Panc1 (cell line): ENCODE data around the gene E4F1. TPM values are rescaled to one million over a fixed set of nuclear protein-coding genes. Genes with fewer than 3 reads are reported as not detected.

Experiments
- ATAC-seq: fragments of 200-7000 bp; cut with Tn5 transposase; 2 replicates; pipeline ENCODE4 v1.9.1; 2020; ENCODE audit warnings: mild to moderate bottlenecking, moderate library complexity
- BruUV-seq: library from RNA; stranded (reverse); fragments of 400-500 nt; replicated peaks from 2 replicates; lab custom pipeline; 2021; lab: Mats Ljungman, UMichigan
- CTCF ChIA-PET: fragments of 300-600 bp; sonication (Branson Sonifier 250); formaldehyde crosslinking; loops from one replicate; lab custom pipeline; 2022; ENCODE audit warnings: antibody characterized with exemption; lab: Charles Lee
- POLR2A ChIA-PET: fragments of 300-600 bp; sonication (Branson Sonifier 250); formaldehyde crosslinking; loops from one replicate; lab custom pipeline; 2022; ENCODE audit warnings: antibody characterized with exemption; lab: Charles Lee
- DNase-seq: peaks from one replicate; pipeline ENCODE4 v3.0.0-alpha.2; 2010; ENCODE audit warnings: low read depth, low spot score
- H3K27ac ChIP-seq: 2 replicates; pipeline ENCODE4 v1.5.1; 2011; ENCODE audit warnings: mild to moderate bottlenecking, low read length, inconsistent platforms
- H3K27me3 ChIP-seq: fragments of 200-500 bp; sonication (Bioruptor generic); 2 replicates; pipeline ENCODE4 v1.6.0; 2014; ENCODE audit warnings: low read length, inconsistent platforms; ENCODE audit not compliant: control insufficient read depth, insufficient read depth
- H3K36me3 ChIP-seq: fragments of 200-500 bp; sonication (Bioruptor generic); 2 replicates; pipeline ENCODE4 v1.5.1; 2014; ENCODE audit warnings: inconsistent platforms, mild to moderate bottlenecking, low read length, moderate library complexity; ENCODE audit not compliant: control insufficient read depth, insufficient read depth
- H3K4me1 ChIP-seq: 2 replicates; pipeline ENCODE4 v1.5.1; 2011; ENCODE audit warnings: inconsistent platforms, mild to moderate bottlenecking, low read length, moderate library complexity; ENCODE audit not compliant: control insufficient read depth, insufficient read depth
- H3K4me3 ChIP-seq, 2 experiments: 2 replicates each; pipeline ENCODE4 v1.5.1; 2011 to 2012; ENCODE audit warnings: low read depth in 2 of 2, low read length in 2 of 2, mild to moderate bottlenecking in 2 of 2, inconsistent platforms in 1 of 2, moderate library complexity in 1 of 2
- H3K9me3 ChIP-seq: fragments of 200-500 bp; sonication (Bioruptor generic); 2 replicates; pipeline ENCODE4 v1.5.1; 2014; ENCODE audit warnings: low read depth, mild to moderate bottlenecking, inconsistent platforms, low read length, moderate library complexity; ENCODE audit not compliant: control insufficient read depth, insufficient read depth
- POLR2AphosphoS5 ChIP-seq: IDR thresholded peaks from 2 replicates; pipeline ENCODE4 v1.6.1; 2012; ENCODE audit warnings: mild to moderate bottlenecking, low read depth, low read length, moderate library complexity
- REST ChIP-seq, 2 experiments: IDR thresholded peaks; 2 replicates each; pipeline ENCODE4 v1.6.1; 2011 to 2012; ENCODE audit warnings: low read depth in 2 of 2, control low read depth in 1 of 2, low read length in 1 of 2, mild to moderate bottlenecking in 1 of 2, moderate library complexity in 1 of 2; ENCODE audit not compliant: insufficient read depth in 1 of 2
- SIN3A ChIP-seq: IDR thresholded peaks from 2 replicates; pipeline ENCODE4 v1.6.1; 2012; ENCODE audit warnings: low read depth, mild to moderate bottlenecking, low read length, moderate library complexity, borderline replicate concordance; ENCODE audit not compliant: insufficient read depth
- TCF7L2 ChIP-seq: IDR thresholded peaks from 2 replicates; pipeline ENCODE4 v1.6.1; 2011; ENCODE audit warnings: mild to moderate bottlenecking, low read depth, low read length, inconsistent platforms
- in situ Hi-C: cut with HindIII; loops from 2 replicates; pipeline ENCODE4 v1.10.0; 2016; ENCODE audit warnings: low sequenced_read_pairs, low pct_unique_long_range_greater_than_20kb
- intact Hi-C: fragments of 100-400 bp; cut with micrococcal nuclease; formaldehyde crosslinking; loops from one replicate; pipeline ENCODE4 v1.10.0; 2022; ENCODE audit not compliant: unreplicated experiment
- total RNA-seq: library from RNA; stranded (reverse); gene quantifications from one replicate; pipeline ENCODE4 v1.2.1, GENCODE V29; 2021; ENCODE audit not compliant: unreplicated experiment
- TF ChIP-seq, protein P1 (sequence below): fragments of 450-650 bp; IDR thresholded peaks from 2 replicates; pipeline ENCODE4 v1.5.1; 2017; ENCODE audit warnings: mild to moderate bottlenecking

The E4F1 gene
- total RNA-seq, 1 experiment from 2014 or later = 50.8 TPM

- in situ Hi-C loops (no loop called here), intact Hi-C loops (no loop called here)
- Histone ChIP-seq H3K9me3 (no peaks in the 10 kb centered on the region), H3K4me3 (no peak overlapping the region), H3K27me3 (no peaks in the 10 kb centered on the region), H3K27ac (no peak overlapping the region), H3K4me1 (no peaks in the 10 kb centered on the region; the same call in none of the 2 replicates), H3K36me3 (no peaks in the 10 kb centered on the region)
- ChIA-PET POLR2A (no interaction called here), CTCF (no interaction called here)
- no peak for DNase-seq
- TF ChIP-seq SIN3A (no peak), POLR2AphosphoS5 (no peak), TCF7L2 (no peak), REST (IDR thresholded peaks at IDR 0.05; ENCODE audit: insufficient read depth in 1 of 2, low read depth in 2 of 2, low read length in 1 of 2) (no peak)
- TF ChIP-seq, protein P1, sequence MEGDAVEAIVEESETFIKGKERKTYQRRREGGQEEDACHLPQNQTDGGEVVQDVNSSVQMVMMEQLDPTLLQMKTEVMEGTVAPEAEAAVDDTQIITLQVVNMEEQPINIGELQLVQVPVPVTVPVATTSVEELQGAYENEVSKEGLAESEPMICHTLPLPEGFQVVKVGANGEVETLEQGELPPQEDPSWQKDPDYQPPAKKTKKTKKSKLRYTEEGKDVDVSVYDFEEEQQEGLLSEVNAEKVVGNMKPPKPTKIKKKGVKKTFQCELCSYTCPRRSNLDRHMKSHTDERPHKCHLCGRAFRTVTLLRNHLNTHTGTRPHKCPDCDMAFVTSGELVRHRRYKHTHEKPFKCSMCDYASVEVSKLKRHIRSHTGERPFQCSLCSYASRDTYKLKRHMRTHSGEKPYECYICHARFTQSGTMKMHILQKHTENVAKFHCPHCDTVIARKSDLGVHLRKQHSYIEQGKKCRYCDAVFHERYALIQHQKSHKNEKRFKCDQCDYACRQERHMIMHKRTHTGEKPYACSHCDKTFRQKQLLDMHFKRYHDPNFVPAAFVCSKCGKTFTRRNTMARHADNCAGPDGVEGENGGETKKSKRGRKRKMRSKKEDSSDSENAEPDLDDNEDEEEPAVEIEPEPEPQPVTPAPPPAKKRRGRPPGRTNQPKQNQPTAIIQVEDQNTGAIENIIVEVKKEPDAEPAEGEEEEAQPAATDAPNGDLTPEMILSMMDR = no peak
- ATAC-seq = no peak
- no TSS peak for BruUV-seq
These were observed 24.3 kb upstream of the E4F1 start for GRCh38 chr16:2199095-2199494.

GRCh38 chr16:2199621-2200139 lies 23.7 kb upstream of the E4F1 start:
- intact Hi-C loops = no loop called here
- TF ChIP-seq SIN3A = no peak
- TF ChIP-seq TCF7L2 = no peak
- TF ChIP-seq POLR2AphosphoS5 = no peak
- TF ChIP-seq, protein P1 = no peak
- no peak for TF ChIP-seq REST (IDR thresholded peaks at IDR 0.05; ENCODE audit: insufficient read depth in 1 of 2, low read depth in 2 of 2, low read length in 1 of 2)
- in situ Hi-C loops = no loop called here
- no TSS peak for BruUV-seq
- Histone ChIP-seq H3K27me3 (no peaks in the 10 kb centered on the region), H3K36me3 (no peaks in the 10 kb centered on the region), H3K27ac (no peak overlapping the region), H3K9me3 (no peaks in the 10 kb centered on the region), H3K4me3 (no peak overlapping the region), H3K4me1 (peaks cover 3% of the 10 kb centered on the region)
- ATAC-seq = no peak
- no peak for DNase-seq
- CTCF ChIA-PET = no interaction called here
- POLR2A ChIA-PET = interaction anchor here (0.5 kb wide), 1 partner anchor 48 kb away, joined by 4 read pairs; no protein-coding TSS in a partner anchor
